Astrocyte (in vitro differentiated cells and primary cell): ENCODE results near the gene DSE.

Source experiments
- CTCF ChIP-seq: IDR thresholded peaks from 2 replicates; pipeline ENCODE4 v1.5.1; 2011; ENCODE audit warnings: low read depth, mild to moderate bottlenecking, inconsistent platforms, low read length, moderate library complexity; ENCODE audit not compliant: insufficient read depth
- EZH2 ChIP-seq: IDR thresholded peaks from 2 replicates; pipeline ENCODE4 v1.6.1; 2012; ENCODE audit warnings: mild to moderate bottlenecking, low read length, inconsistent platforms; ENCODE audit not compliant: insufficient read depth

GRCh38 chr6:116419069-116419786, 48.5 kb downstream of the DSE start:
- TF ChIP-seq CTCF: no peak
- TF ChIP-seq EZH2: no peak
